GM21825 (cell line): Measurements from ENCODE around the gene PDZRN4.
"Not testable (repeated sequence)": the region's sequence is repeated elsewhere in the genome, so short reads cannot be mapped to it uniquely, and the experiment has no call there.

Experiments
- ATAC-seq: cut with Tn5 transposase; IDR thresholded peaks from one replicate; pipeline ENCODE4 v1.9.1; 2021; ENCODE audit warnings: mild to moderate bottlenecking, moderate library complexity; ENCODE audit not compliant: unreplicated experiment

PDZRN4 gene

GRCh38 chr12:41615174-41615573, 427.1 kb downstream of the PDZRN4 start:
- ATAC-seq: not testable (repeated sequence)

GRCh38 chr12:41619705-41620104, 431.6 kb downstream of the PDZRN4 start:
- ATAC-seq: no peak

GRCh38 chr12:41621291-41621690, 433.2 kb downstream of the PDZRN4 start:
- no peak for ATAC-seq
